NCI-H2107 treated with DMSO at 0.1 percent for 48 hours (cell line): Measurements from ENCODE around the gene PCCA.
A peak's percentile ranks its signal among the peaks of the same experiment; 100 is the strongest.
"Not testable (repeated sequence)": the region's sequence is repeated elsewhere in the genome, so short reads cannot be mapped to it uniquely, and the experiment has no call there.

Experiments used
- DNase-seq: peaks from one replicate; lab custom pipeline; 2025; ENCODE audit not compliant: unreplicated experiment; lab: John Stamatoyannopoulos, UW

PCCA gene

DNA sequence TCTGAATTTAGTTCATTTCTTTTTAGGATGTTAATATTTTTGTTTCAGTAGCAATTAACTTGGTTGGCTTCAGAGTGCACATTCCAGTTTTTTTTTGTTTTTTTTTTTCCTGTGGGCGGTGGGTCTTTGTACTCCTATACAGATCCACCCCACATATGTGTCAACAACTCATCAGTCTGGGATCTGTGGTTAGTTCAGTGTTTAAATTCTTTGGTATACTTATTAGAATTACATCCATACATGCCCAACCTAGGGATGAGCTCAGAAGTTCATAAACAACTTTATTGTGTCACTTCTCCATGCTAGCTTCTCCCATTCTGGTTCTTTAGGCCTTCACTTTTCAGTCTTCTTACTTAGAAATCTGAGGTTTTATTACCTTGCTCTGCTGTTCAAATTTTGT is 50.9 kb downstream of the PCCA start:
- DNase-seq = no peak

DNA sequence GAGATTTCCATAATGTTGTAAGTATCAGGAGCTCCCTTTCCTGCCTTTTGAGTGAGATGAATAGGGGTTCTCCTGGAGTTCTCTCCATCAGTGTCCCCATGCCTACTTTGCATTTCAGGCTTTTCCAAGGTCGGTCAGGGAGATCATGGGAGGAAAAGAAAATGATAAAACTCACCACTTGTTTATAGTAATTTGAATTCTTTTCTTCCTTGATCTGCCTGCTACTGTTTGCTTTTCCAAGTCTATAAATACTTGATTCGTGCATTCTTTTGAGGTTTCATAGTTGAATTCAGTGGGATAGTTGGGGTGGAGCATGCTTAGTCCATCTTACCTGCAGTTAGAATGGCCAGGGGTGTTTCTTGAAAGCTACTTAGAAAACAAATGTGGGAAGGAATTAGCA is 51.5 kb downstream of the PCCA start:
- DNase-seq = no peak

DNA sequence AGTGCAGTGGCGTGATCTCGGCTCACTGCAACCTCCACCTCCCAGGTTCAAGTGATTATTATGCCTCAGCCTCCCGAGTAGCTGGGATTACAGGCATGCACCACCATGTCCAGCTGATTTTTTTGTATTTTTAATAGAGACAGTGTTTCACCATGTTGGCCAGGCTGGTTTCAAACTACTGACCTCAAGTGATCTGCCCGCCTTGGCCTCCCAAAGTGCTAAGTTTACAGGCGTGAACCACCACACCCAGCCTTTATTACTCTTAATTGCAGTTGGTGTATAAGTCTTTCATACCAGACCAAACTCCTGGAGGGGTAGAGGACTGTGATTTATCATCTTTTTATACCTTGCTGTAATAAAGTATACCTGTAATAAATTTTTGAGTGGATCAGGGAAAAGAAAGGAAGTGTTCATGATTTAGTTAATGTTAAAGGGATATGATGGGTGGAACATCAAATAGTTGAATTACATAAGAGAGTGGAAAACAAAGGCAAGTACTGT is 52.6 kb downstream of the PCCA start:
- DNase-seq = not testable (repeated sequence)

DNA sequence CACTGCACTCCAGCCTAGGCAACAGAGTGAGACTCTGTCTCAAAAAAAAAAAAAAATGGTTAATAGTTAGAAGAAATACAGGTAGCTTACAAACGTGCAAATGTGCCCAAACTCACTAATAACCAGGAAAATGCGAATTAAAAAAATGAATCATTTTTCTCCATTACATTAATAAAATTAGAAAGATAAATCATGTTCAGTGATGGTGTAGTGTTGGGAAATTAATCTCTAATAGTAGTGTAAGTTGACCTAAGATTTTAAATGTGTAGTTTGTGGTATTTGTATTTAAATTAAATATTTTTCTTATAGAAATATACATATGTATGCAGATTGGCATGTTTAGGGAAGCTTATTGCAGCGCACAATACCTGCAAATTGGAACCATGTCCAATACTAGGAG is 57.6 kb downstream of the PCCA start:
- no peak for DNase-seq

DNA sequence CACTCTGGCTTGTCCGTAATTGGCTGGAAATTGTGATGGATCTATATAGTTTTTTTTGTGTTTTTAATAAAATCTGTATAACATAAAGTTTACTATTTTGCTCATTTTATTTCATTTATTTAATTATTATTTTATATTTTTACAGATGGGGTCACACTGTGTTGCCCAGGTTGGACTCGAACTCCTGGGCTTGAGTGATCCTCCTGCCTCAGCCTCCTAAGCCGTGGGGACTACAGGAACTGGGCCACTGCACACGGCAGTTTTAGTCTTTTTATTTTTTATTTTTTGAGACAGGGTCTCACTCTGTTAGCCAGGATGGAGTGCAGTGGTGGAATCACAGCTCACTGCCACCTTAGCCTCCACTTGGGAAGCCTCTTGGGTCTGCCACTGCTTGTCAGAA is 58.9 kb downstream of the PCCA start:
- no peak for DNase-seq

DNA sequence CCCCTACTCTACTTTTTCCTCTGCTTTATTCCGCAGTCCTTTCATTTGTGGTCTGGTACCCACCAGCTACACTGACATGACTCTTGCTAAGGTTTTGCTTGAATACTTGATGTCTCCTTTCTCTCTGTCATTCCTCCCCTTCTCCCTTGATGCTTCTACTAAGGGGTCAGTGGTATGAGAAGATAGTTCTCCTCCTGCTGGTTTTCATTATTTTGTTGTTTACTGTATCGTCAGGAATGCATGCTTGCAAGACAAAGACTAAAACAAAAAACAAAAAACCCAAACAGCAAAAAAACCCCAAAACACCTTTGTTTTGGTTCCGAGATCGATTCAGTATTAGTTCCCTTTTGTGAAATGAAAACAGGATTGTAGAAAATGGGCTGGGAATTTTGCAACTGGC is 59.5 kb downstream of the PCCA start:
- DNase-seq = no peak

DNA sequence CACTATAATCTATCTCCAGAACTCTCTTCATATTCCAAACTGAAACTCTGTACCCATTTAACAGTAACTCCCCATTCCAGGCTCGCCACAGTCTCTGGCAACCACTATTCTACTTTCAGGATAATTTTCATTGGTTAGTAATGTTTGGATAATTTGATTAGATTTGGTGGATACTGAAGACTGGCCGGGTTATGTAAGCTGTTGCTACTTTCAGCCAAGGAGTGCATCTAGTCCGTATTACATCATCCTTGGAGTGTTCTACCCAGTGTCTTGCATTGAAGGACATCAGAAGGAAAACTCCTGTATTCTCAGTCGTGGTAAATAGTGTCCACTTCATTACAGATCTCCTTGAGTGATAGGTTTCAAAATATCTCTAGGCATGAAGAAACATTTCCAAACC is 60.5 kb downstream of the PCCA start:
- DNase-seq = no peak

DNA sequence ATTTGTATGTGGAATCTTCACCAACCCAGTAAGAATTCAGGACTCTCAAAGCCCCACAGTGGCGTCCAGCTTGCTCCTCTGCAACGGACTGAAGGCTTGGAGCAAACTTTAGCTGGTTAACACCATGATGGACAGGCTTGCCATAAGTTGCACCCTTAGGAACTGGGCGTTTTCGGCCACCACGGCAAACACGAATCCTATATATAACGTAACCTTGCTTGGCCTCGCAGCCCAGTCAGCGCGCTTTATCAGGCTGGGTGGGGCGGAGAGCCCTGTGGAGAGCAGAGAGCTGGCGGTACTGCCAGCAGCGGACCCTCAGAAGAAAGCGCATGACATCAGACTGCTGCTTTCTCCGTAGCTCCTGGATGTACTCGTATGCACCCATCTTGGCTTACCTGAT is 61.8 kb downstream of the PCCA start:
- not testable (repeated sequence) for DNase-seq

DNA sequence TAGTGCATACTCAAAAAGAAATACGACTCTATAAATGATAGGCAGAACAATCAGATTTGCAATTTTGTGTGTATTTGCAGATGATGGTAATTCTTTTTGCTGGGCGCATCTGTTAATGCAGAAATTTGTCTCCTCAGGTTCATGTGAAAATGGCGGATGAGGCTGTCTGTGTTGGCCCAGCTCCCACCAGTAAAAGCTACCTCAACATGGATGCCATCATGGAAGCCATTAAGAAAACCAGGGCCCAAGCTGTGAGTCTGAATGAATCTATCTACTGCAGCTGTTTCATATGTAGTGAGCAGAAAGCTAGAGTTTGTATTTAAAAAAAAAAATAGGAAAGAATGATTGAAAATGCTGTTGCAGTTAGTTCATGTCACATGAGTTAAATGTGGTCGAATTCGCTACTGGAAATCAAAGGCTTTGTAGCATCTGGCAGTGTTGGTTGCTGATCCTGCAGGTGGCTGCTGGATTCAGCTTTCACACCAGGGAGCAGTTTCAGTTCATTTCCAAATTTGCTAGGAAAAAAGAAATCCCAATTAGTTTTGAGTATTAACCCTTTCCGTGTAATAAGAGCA is 66.0 kb downstream of the PCCA start:
- DNase-seq = no peak

DNA sequence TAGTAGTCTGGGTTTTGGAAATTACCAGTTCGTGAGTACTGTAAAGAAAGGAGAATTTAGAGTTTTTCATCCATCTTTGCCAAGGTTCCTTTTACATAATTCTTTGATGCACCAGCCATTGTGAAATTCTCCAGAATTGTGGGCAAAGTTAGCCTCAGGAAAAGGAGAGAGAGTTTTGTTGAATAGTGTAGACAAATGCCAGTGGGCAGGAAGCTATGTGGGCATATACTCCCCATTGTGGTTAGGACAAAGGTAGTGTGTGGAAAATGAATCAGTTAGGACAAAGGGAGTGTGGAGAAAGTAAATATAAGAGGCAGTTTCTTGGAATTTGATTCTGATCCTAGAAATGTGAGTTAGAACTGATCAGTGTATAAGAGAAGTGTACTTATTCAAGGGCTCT is 67.9 kb downstream of the PCCA start:
- DNase-seq = peak; percentile 2

DNA sequence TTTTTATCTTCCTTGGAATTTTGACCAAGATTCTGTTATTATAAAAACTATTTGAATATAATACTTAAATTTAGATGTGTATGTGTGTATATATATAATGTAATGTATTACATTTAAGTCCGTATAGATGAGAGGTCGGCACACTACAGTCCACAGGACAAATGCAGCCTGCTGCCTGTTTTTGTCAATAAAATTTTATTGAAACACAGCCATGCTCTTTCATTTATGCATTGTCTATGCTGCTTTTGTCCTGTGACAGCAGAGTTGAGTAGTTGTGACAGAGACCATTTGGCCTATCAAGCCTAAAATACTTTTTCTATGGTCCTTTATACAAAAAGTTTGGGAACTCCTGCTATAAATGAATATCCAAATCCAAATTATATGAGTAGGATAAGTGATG is 69.7 kb downstream of the PCCA start:
- DNase-seq = no peak

DNA sequence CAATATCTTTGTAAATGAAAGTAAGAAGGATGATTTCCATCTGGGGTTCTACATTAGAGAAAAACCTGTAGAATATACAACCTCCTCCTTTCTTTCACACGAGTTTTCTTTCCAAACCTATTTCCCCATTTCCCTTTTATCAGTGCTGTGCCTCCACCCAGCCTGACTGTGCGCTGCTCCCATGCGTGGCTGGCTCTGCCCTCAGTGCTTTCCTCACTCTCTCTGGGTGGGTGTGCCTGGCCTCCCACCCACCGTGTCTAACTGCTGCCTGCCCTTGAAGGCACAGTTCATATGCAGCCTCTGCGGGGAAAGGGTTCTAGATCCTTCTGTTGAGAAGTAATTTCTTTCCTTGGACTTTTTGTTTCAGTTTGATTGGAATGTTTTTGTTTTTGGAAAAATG is 70.7 kb downstream of the PCCA start:
- DNase-seq = no peak

DNA sequence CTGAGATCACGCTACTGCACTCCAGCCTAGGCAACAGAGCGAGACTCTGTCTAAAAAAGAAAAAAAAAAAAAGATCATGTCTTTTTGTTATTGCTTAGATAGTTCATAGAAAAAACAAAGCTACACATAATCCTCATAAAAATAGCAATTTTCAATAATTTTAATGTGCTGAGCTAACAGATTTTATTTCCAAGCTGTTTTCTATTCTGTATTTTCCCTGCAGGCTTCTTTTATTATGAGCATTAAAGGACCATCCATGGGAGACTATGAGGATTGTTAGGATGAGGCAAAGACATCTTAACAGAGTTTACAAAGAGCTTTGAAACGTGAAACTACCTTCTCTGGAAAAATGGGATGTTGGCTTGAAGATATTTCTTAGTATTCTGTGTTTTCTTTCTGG is 71.6 kb downstream of the PCCA start:
- no peak for DNase-seq

DNA sequence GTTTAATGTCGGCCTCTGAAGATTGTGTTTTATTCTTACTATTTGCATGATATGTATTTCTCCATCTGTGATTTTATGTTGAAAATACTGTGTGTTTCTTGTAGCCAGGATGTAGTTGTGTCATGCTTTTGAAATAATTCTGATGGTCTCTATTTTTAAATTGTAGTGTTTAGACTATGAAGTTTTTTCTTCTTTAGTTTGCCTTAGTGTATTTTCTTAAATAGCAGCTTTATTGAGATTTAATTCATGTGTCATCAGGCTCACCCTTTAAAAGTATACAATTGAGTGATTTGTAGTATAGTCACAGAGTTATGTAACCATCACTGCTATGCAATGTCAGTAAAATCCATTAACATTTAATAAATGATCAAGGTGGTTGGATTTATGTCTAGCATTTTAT is 74.5 kb downstream of the PCCA start:
- no peak for DNase-seq

DNA sequence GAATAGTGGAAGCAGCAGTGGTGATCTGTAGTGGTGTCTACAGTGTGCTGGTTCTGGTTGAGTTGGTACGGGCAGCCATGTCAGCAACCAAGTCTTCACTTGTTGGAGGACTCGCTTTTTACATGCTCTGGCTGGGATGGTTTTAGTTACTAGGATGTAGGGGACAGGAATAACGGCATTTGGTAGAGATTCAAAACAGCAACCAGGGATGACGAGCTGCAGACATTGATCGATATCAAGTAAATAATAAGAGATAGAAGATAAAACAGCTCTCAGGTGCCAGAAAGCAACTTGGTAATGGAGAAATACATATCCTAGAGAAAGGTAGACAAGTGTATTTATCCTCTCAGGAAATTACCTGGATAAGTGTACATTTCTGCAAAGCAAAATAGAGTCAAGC is 84.3 kb downstream of the PCCA start:
- DNase-seq = no peak

DNA sequence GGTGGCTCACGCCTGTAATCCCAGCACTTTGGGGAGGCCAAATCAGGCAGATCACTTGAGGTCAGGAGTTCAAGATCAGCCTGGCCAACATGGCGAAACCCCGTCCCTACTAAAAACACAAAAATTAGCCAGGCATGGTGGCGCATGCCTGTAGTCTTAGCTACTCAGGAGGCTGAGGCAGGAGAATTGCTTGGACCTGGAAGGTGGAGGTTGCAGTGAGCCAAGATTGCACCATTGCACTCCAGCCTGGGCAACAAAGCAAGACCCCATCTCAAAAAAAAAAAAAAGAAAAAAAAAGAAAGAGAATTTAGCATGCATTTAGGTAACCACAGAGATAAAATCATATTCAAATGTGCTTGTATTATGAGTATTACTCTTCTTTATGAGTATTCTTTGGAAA is 85.6 kb downstream of the PCCA start:
- DNase-seq = not testable (repeated sequence)

DNA sequence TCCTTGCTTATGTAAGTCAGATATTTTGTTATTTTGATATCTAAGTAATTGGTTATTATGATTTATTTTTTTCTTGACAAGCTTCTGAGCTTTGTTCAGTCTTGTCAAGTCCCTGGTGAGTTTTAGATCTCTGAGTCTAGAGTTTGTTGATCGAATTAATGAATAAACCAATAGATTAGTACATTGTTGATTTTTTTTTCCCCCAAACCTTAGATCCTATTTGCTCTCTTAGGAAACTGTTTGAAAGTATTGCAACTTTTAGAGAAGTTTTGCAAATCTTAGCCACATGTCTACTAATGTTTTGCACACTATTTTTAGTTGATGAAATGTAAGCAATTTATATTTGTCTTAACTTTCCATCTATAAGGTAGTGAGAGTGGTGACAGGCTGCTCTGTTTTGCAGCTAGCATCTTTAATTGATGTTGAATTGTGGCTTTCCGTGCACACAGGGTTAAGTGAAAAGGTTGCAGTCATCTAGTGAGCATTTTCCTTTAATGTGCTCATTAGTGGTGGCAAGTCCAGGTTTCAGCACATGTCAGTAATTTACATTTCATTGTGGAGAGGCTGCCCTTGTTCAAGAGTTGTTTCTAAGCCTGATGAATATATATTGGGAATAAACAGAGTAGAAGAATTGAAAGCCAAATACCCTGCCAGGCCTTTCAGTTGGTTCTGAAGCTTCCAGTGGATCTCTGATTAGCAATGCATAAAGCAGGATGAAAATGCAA is 86.3 kb downstream of the PCCA start:
- DNase-seq = peak; percentile 44

DNA sequence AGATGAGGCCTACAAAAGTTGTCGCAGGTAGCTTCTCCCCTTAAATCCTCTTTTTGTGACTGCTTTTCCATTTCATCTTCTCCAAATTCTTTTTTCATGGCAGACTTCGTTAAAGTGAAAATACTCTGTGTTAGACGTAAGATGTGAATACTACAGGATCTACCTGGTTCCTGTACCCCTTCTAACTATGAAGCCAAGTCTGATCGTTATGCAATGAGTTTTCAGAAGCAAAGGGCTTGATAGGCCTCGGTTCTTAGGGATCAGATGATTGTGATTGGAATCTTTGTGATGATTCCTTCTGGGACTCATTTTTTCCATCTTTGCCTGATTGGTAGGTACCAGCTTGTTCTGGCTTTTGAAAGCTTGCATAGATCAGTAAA is 86.9 kb downstream of the PCCA start:
- no peak for DNase-seq

DNA sequence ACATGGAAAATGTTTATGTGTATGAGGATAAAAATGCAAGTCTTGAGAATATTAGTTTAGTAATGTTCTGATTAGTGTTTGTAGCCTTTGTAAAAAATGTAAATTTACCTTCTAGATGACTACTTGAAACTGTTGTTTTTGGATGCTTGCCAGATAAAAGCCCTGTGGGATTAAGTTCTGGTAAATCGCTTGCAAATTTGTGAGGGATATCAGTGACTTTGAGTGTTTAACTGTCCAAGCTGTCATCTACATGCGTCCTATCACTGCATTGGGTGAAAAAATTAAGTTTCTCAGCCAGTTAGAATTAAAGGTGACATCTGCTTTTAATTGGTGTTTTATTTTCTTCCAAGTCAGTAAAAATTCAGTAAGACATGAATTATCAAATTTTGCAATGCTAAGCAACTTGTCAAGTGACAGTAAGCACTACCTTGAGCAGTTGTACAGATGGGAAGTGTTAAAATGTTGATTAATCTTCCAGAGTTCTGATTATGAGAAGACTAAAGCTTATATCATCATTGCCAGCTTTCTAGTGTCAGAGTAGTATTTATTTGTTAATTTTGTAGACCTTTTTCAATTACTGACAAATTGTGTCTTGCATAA is 88.0 kb downstream of the PCCA start:
- peak; percentile 6 for DNase-seq

DNA sequence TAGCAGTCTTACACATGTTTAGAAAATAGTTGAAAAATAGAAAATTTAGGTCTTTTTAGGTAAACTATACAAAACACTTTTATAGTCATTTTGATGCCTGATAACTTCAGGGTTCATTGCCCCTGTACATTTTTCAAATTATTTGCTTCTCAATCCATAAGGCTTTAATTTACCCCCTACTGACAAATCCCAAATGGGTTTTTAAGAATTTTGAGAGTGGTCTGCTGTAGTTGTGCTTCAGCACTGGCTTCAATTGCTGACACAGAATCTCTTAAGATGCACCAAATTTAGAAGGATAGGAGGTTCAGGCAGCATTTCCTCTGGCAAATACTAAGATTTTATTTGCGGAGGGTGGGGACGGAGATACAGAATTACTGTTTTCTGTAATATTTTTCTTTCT is 89.4 kb downstream of the PCCA start:
- no peak for DNase-seq

DNA sequence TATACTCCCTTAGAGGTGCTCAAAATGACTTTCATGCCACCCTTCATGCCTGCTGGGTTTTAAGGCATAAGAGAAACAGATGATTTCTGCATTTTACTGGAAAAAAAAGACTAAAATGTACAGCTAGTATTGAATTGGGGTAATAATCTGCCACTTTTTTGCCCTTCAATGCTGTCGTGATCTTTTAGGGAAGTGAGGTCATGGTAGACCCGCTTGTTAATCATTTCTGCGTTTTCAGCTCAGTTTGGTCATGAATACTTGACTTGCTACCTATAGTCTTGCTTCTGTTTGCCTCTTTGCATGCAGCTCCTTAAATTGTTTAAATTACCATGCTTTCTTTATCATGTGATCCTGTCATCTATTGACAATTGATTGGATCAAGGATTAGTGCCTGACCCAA is 90.4 kb downstream of the PCCA start:
- no peak for DNase-seq

DNA sequence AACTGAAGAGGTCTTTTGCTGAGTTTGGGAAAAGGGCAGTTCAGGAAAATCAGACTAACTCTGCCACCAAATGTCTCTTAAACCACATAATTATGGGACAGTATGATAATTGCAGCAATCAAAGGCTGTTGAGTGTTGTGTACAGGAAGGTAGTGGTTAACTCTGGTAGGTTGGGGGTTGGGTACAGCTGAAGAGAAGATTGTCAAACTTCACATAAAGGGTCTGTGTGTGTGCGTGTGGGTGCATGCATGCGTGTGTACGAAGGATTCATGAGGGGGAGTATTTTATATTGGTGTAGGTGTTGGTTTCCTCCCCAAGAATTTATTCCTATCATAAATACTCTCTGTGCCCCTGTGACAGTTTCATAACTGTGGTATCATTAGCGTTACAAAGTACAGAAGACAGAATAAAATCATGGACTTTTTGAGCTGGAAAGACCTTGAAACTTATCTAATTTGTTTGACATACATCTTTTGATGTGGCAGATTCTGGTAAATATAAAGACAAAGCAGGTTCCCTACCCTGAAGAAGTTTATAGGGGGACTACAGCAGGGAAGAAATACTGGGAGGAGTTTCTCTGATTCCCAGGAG is 94.1 kb downstream of the PCCA start:
- peak; percentile 17 for DNase-seq
